ENCODE measurements around the gene ZSWIM6. TPM values are rescaled to one million over a fixed set of nuclear protein-coding genes. Genes with fewer than 3 reads are reported as not detected.

Gene ZSWIM6
- total RNA-seq, 1 donor from 2014 or later = 12.5 TPM

GRCh38 chr5:61532983-61533382, 200.9 kb downstream of the ZSWIM6 start:
- DNase-seq (ENCODE audit: low spot score) = no peak

GRCh38 chr5:61534481-61535267, 202.6 kb downstream of the ZSWIM6 start:
- DNase-seq (ENCODE audit: low spot score) = no peak

GRCh38 chr5:61535828-61536227, 203.8 kb downstream of the ZSWIM6 start:
- no peak for DNase-seq (ENCODE audit: low spot score)

DNA sequence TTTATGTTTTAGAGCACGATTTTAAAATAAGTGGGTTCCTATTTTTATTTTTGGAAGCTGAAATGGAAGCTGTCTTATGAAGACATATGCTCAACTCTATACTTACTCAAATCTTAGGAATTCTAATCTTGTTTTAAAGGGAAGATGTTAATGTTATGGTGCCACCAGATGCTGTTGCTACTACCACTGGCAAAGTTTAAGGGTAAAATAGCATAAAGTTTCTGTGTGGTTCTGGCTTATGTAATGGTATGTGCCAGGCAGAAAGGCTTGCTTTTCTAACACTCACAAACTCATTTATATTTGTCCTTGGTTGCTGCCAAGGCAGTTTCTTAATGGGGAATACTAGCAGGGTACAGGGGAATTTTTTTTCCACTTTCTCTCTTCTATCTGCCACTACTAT, 204.9 kb downstream of the ZSWIM6 start:
- no peak for DNase-seq (ENCODE audit: low spot score)

DNA sequence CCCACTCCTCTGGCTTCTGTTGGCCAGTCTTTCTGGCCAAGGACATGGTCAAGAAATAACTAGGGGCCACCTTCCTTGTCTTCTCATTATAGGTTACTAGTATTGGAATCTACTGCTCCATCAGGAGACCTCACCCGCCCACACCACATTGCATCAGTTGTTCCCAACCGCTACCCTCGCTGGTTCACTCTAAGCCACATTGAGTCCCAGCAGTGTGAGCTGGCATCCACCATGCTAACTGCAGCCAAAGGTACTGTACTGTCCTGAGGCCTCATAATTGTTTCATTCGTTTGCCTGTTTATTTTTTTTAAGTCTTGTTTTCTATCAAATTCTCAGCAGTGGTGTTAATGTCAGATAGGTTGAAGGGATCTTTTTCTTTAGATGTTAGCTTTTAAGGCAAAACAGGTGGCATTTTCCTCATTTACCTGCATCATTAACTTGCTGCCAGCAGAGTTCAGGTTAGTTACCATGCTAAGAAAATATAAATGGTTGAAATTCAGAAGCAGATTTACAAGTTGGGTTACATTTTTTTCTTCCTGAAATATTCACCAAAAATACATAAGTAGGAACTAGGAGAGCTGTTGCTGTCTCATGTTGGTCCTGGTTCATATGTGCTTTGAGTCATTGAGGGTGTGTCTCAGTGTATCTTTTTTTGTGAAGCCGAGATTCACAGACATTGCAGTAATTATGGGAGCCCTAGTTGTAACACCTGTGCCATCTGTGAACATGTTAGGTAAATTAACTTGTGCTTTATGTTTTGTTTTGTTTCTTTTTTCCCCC, 206.9 kb downstream of the ZSWIM6 start:
- no peak for DNase-seq (ENCODE audit: low spot score)

DNA sequence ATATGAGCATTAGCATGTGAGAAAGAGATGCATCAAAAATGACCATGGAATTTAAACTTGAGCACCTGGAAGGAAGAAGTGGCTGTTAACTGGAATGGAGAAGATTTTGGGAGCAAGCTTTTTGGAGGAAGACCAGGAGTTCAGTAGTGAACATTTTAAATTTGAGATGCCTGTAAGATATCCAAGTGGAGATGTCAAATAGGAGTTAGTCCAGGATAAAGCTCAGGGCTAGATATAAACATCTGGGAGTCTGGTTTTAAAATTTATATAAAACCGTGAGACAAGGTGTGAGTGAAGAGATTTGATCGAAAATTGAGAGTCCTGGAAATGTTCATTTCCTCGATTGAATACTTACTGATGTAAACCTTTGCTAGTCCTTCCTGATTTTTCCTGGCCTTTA, 217.5 kb downstream of the ZSWIM6 start:
- DNase-seq (ENCODE audit: low spot score) = no peak

GRCh38 chr5:61551637-61552313, 219.7 kb downstream of the ZSWIM6 start:
- DNase-seq (ENCODE audit: low spot score) = no peak

- no peak for DNase-seq (ENCODE audit: low spot score)
These were observed 227.1 kb downstream of the ZSWIM6 start for GRCh38 chr5:61559146-61559545.

- no peak for DNase-seq (ENCODE audit: low spot score)
These were observed 227.7 kb downstream of the ZSWIM6 start for GRCh38 chr5:61559722-61560121.

GRCh38 chr5:61563401-61563800, 231.3 kb downstream of the ZSWIM6 start:
- no peak for DNase-seq (ENCODE audit: low spot score)

- no peak for DNase-seq (ENCODE audit: low spot score)
These were observed 235.3 kb downstream of the ZSWIM6 start for GRCh38 chr5:61567337-61567736.

DNA sequence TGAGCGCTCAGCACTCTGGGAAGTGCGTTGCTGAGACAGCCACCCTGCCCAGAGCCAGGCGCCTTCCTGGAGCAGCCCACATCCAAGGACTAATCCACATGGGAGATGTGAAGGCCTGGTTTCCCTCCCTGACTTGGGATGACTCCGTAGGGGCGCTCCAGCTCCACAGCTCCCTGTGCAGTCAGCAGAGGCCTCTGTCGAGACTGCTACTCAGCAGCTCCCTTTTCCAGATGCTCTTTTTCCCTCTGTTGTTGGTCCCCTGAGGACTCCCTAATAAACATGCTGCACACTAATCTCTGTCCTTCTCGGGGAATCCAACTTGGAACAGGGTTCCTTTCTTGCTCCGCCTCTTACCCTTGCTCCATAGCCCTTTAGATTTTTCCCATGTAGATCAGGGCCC, 237.3 kb downstream of the ZSWIM6 start:
- DNase-seq (ENCODE audit: low spot score) = no peak

DNA sequence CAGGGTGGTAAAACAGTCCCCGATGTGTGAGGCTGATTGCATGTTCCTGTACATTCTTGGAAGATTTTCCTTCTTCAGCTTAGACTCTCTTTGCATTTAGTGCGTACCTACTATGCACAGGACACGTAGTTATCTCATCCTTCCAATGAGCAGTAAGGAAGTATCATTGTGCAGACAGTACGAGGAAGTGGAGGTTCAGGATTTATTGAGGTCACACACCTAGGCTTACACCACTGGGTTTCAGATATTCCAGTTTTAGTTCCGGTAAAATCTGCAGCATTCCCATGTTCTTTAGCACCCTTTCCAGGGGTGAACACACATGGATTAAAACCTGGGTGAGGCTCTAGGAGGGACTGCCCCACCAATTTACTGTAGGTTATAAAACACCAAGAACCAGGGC, 238.7 kb downstream of the ZSWIM6 start:
- DNase-seq (ENCODE audit: low spot score) = no peak

DNA sequence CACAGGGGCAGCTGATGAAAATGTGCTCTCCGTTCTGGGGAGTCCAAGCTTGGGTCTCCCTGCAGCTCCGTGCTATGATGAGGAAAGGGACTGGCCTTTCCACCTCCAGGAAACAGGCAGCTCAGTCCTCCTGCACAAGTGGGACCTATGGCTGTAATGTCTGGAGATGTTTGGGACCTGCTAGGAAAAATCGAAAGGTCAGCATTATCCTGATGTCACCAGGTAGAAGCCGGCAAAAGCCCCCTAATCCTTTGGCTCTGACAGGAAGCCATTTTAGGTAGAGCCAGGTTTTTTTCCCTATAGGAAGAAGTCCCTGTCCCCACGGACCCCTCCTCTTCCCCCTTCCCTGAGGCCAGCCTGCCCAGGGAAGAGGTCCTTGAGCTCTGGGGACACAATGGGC, 240.9 kb downstream of the ZSWIM6 start:
- no peak for DNase-seq (ENCODE audit: low spot score)

DNA sequence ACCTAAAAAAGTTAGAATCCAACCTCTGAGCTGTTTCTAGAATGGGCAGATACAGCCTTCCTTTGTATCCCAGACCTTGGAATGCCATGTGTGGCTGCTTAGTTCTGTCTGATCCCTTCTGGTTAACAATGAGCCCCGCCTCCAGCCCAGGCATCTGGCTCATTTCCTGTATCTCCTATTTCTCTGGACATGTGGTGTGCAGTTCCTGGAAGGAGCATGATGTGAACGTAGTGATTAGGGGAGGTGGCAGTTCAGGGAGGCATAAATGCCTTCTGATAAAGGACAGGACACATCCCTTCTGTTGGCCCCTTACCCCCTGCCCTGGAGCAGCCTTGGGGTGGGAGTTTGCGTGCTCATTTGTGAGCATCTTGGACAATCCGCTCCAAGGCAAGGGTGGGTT, 243.0 kb downstream of the ZSWIM6 start:
- DNase-seq (ENCODE audit: low spot score) = no peak

DNA sequence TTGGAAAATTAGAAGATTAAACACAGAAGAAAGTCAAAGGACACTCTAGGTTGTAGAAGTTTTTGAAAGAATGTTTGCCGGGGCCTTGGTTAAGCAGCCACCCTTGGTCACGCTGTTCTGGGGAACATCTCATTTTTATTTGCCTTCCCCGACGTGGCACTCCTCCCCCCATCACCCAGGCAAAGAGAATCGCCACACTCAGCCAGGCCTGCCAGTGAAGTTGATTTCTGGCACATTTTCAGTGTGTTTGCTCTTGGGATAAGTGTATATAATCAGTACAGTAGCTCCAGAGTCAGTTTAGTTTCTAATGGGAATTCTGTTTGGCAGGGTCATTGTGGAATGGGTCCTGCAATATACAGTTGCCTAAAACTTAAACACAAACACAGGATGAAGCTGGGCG, 243.5 kb downstream of the ZSWIM6 start:
- DNase-seq (ENCODE audit: low spot score) = no peak

DNA sequence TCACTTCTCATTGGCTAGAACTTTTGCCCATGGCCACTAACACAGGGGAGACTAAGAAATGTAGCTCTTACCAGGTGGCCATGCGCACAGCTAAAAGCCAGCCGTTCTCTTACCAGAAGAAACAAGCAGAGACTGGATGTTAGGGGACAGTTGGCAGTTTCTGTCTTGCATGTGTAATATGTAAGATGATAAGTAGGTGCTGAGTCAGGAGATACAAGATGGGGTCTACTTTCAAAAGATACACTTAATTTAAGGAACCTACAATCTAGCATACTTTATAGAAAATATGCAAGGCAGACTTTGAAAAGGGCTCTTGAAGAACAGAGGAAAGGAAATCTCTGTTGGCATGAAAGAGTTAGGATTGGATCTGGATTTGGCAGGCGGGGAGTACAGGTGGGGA, 244.5 kb downstream of the ZSWIM6 start:
- DNase-seq (ENCODE audit: low spot score) = no peak

- no peak for DNase-seq (ENCODE audit: low spot score)
These were observed 246.9 kb downstream of the ZSWIM6 start for GRCh38 chr5:61578858-61579503.

DNA sequence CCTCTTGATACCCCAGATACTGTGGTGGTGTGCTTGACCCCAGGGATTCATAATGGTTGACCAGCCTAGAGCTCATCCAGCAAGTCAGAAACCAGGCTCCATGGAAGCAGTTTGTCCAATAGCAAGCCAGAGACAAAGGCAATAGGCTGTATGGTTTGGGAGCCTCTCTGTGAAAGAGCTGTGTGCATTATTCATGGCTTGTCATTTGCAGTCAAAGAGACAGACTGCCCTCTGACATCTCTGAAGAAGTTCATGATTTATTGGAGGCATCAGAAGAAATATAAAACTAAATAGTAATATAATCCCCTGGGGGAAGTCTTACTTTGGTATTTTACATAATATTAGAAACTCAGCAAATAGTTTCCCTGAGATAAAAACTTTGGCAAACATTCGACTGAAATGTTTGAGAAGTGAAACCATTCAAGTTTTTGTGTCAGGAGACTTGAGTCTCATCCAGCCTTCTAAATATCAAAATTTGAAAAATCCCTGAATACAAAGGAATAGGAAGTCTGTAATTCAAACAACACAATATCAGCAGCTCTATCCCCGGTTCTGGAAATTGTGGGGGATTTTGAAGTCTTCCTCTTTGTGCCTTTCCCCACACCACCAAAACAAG, 250.3 kb downstream of the ZSWIM6 start:
- DNase-seq (ENCODE audit: low spot score) = no peak

- DNase-seq (ENCODE audit: low spot score) = no peak
These were observed 250.8 kb downstream of the ZSWIM6 start for GRCh38 chr5:61582887-61583286.
